H9 (cell line): ENCODE data around the gene FARS2. TPM values are rescaled to one million over a fixed set of nuclear protein-coding genes. Genes with fewer than 3 reads are reported as not detected.

Experiments
- DNase-seq: peaks from one replicate; pipeline ENCODE4 v3.0.0-alpha.2; 2017
- H2AFZ ChIP-seq: one replicate; pipeline ENCODE4 v1.6.1; 2013; ENCODE audit warnings: mild to moderate bottlenecking, low read length, control low read depth, moderate library complexity
- H2AK5ac ChIP-seq: 2 replicates; pipeline ENCODE4 v1.6.1; 2013; ENCODE audit warnings: low read length, control low read depth, mixed read lengths; ENCODE audit not compliant: insufficient read length
- H2BK120ac ChIP-seq: one replicate; pipeline ENCODE4 v1.6.1; 2013; ENCODE audit warnings: low read depth, mild to moderate bottlenecking, low read length, control low read depth, inconsistent platforms; ENCODE audit not compliant: poor library complexity, severe bottlenecking
- H2BK12ac ChIP-seq: 2 replicates; pipeline ENCODE4 v1.6.1; 2013; ENCODE audit warnings: low read length, control low read depth, mixed read lengths, low read depth; ENCODE audit not compliant: insufficient read length
- H2BK15ac ChIP-seq: 2 replicates; pipeline ENCODE4 v1.6.1; 2013; ENCODE audit warnings: low read depth, low read length, control low read depth
- H2BK20ac ChIP-seq: one replicate; pipeline ENCODE4 v1.6.1; 2013; ENCODE audit warnings: low read depth, mild to moderate bottlenecking, low read length, control low read depth, inconsistent platforms; ENCODE audit not compliant: poor library complexity, severe bottlenecking
- H2BK5ac ChIP-seq: 2 replicates; pipeline ENCODE4 v1.6.1; 2013; ENCODE audit warnings: low read length, control low read depth, mixed read lengths; ENCODE audit not compliant: insufficient read length
- H3K14ac ChIP-seq: 2 replicates; pipeline ENCODE4 v1.6.1; 2013; ENCODE audit warnings: low read length, control low read depth; ENCODE audit not compliant: insufficient read depth
- H3K18ac ChIP-seq: 2 replicates; pipeline ENCODE4 v1.6.1; 2013; ENCODE audit warnings: low read depth, mild to moderate bottlenecking, mixed read lengths, low read length, control low read depth; ENCODE audit not compliant: insufficient read length
- H3K23ac ChIP-seq: 2 replicates; pipeline ENCODE4 v1.6.1; 2013; ENCODE audit warnings: low read length, control low read depth, mixed read lengths, low read depth; ENCODE audit not compliant: insufficient read length
- H3K23me2 ChIP-seq: 2 replicates; pipeline ENCODE4 v1.6.1; 2013; ENCODE audit warnings: low read depth, mild to moderate bottlenecking, mixed read lengths, low read length, control low read depth; ENCODE audit not compliant: insufficient read length, poor library complexity, severe bottlenecking
- H3K27ac ChIP-seq: 2 replicates; pipeline ENCODE4 v1.5.1; 2013; ENCODE audit warnings: low read length, control low read depth, mixed read lengths, low read depth; ENCODE audit not compliant: insufficient read length
- H3K27me3 ChIP-seq: 2 replicates; pipeline ENCODE4 v1.6.1; 2013; ENCODE audit warnings: low read length, control low read depth, inconsistent platforms; ENCODE audit not compliant: insufficient read depth
- H3K4ac ChIP-seq: 2 replicates; pipeline ENCODE4 v1.6.1; 2013; ENCODE audit warnings: low read depth, mild to moderate bottlenecking, control low read depth, inconsistent platforms, low read length, moderate library complexity
- H3K4me1 ChIP-seq: 2 replicates; pipeline ENCODE4 v1.6.1; 2013; ENCODE audit warnings: low read length, control low read depth, inconsistent platforms; ENCODE audit not compliant: insufficient read depth
- H3K4me2 ChIP-seq: 2 replicates; pipeline ENCODE4 v1.6.1; 2013; ENCODE audit warnings: low read length, control low read depth, mixed read lengths; ENCODE audit not compliant: insufficient read length, insufficient read depth
- H3K56ac ChIP-seq: 2 replicates; pipeline ENCODE4 v1.6.1; 2013; ENCODE audit warnings: low read depth, mild to moderate bottlenecking, mixed read lengths, low read length, control low read depth; ENCODE audit not compliant: insufficient read length
- H3K79me1 ChIP-seq: 2 replicates; pipeline ENCODE4 v1.6.1; 2013; ENCODE audit warnings: low read depth, mild to moderate bottlenecking, moderate library complexity, low read length, control low read depth, inconsistent platforms; ENCODE audit not compliant: insufficient read depth, poor library complexity, severe bottlenecking
- H3K79me2 ChIP-seq: 2 replicates; pipeline ENCODE4 v1.6.1; 2013; ENCODE audit warnings: low read length, control low read depth, inconsistent platforms; ENCODE audit not compliant: insufficient read depth
- H3K9ac ChIP-seq: 2 replicates; pipeline ENCODE4 v1.6.1; 2013; ENCODE audit warnings: low read length, control low read depth, mixed read lengths; ENCODE audit not compliant: insufficient read length; ENCODE audit errors: extremely low read depth
- H3K9me3 ChIP-seq: one replicate; pipeline ENCODE4 v1.6.1; 2013; ENCODE audit warnings: low read depth, low read length, inconsistent platforms; ENCODE audit not compliant: control insufficient read depth
- H3T11ph ChIP-seq: one replicate; pipeline ENCODE4 v1.6.1; 2013; ENCODE audit warnings: mild to moderate bottlenecking, low read length, control low read depth, inconsistent platforms
- H4K20me1 ChIP-seq: one replicate; pipeline ENCODE4 v1.6.1; 2013; ENCODE audit not compliant: control insufficient read depth, insufficient read length, insufficient read depth
- H4K5ac ChIP-seq: 2 replicates; pipeline ENCODE4 v1.6.1; 2013; ENCODE audit warnings: low read depth, mild to moderate bottlenecking, mixed read lengths, low read length, control low read depth; ENCODE audit not compliant: insufficient read length
- H4K8ac ChIP-seq: replicated peaks from 2 replicates; pipeline ENCODE4 v1.6.1; 2013; ENCODE audit warnings: low read length, control low read depth, mixed read lengths, low read depth; ENCODE audit not compliant: insufficient read length
- H4K91ac ChIP-seq: 2 replicates; pipeline ENCODE4 v1.6.1; 2013; ENCODE audit warnings: low read depth, mild to moderate bottlenecking, moderate library complexity, mixed read lengths, low read length, control low read depth; ENCODE audit not compliant: insufficient read length
- H3K27ac Mint-ChIP-seq, 3 experiments: 2 replicates in 2 of 3; 3 replicates in 1 of 3; pipeline ENCODE4 v1.8.0; 2020 to 2021; ENCODE audit warnings: mixed read lengths in 3 of 3, mild to moderate bottlenecking in 1 of 3, moderate library complexity in 1 of 3
- H3K27me3 Mint-ChIP-seq: 2 replicates; pipeline ENCODE4 v1.8.0; 2021; ENCODE audit warnings: low read depth, mild to moderate bottlenecking, moderate library complexity, mixed read lengths
- H3K36me3 Mint-ChIP-seq, 3 experiments: 2 replicates in 2 of 3; 3 replicates in 1 of 3; pipeline ENCODE4 v1.8.0; 2020 to 2021; ENCODE audit warnings: low read depth in 3 of 3, mixed read lengths in 3 of 3; ENCODE audit not compliant: insufficient read depth in 1 of 3
- H3K4me1 Mint-ChIP-seq, 2 experiments: 2 replicates each; pipeline ENCODE4 v1.8.0; 2020; ENCODE audit warnings: mixed read lengths in 2 of 2
- H3K4me3 Mint-ChIP-seq, 2 experiments: 2 replicates in 1 of 2; 3 replicates in 1 of 2; pipeline ENCODE4 v1.8.0; 2020 to 2021; ENCODE audit warnings: mild to moderate bottlenecking in 2 of 2, mixed read lengths in 2 of 2, moderate library complexity in 1 of 2
- H3K9me3 Mint-ChIP-seq, 2 experiments: 2 replicates in 1 of 2; 3 replicates in 1 of 2; pipeline ENCODE4 v1.8.0; 2020; ENCODE audit warnings: mild to moderate bottlenecking in 2 of 2, mixed read lengths in 2 of 2, moderate library complexity in 1 of 2
- CTCF ChIP-seq: fragments of 200-600 bp; sonication (generic); conservative IDR thresholded peaks from 3 replicates; pipeline ENCODE4 v1.8.0; 2021; ENCODE audit warnings: antibody characterized with exemption, mild to moderate bottlenecking
- WGBS: extraction: QIAGEN DNeasy Blood & Tissue Kit; methylation state at CpG from one replicate; pipeline ENCODE4 v1.1.7; 2013; ENCODE audit warnings: missing lambda C conversion rate, low lambda C conversion rate, mixed read lengths; ENCODE audit not compliant: insufficient read length; ENCODE audit errors: extremely low coverage; 5-methylcytosine and 5-hydroxymethylcytosine counted together
- total RNA-seq: library from RNA; stranded (reverse); gene quantifications from 2 replicates; pipeline ENCODE4 v1.2.1, GENCODE V29; 2021

Gene FARS2
- total RNA-seq, 1 experiment from 2014 or later = 8.5 TPM

- Histone ChIP-seq H4K91ac (no peak overlapping the region), H4K20me1 (no peaks in the 10 kb centered on the region)
Observed at GRCh38 chr6:5525209-5525608, 263.9 kb downstream of the FARS2 start.

More at GRCh38 chr6:5525209-5525608, 263.9 kb downstream of the FARS2 start:
- Histone ChIP-seq H3K23ac (no peak overlapping the region), H3K18ac (no peak overlapping the region), H3T11ph (no peak overlapping the region), H2BK15ac (no peak overlapping the region), H2AK5ac (no peak overlapping the region), H3K23me2 (no peaks in the 10 kb centered on the region), H3K4me1 (peaks cover 6% of the 10 kb centered on the region; the same call in 1 of the 2 replicates), H4K8ac (no peak overlapping the region), H3K14ac (no peak overlapping the region), H3K4me2 (no peak overlapping the region), H3K9me3 (no peaks in the 10 kb centered on the region), H2BK20ac (no peak overlapping the region), H4K5ac (no peak overlapping the region), H2BK120ac (no peak overlapping the region), H3K79me1 (no peaks in the 10 kb centered on the region), H2AFZ (no peak overlapping the region), H3K9ac (no peak overlapping the region), H3K79me2 (no peaks in the 10 kb centered on the region), H3K27ac (no peak overlapping the region), H2BK12ac (no peak overlapping the region), H3K56ac (no peak overlapping the region), H3K27me3 (no peaks in the 10 kb centered on the region), H2BK5ac (no peak overlapping the region), H3K4ac (no peak overlapping the region)
- Mint-ChIP-seq H3K36me3 (no peaks in the 10 kb centered on the region), H3K4me1 (peaks cover 6 to 11% of the 10 kb centered on the region in 2 experiments), H3K27ac (no peak overlapping the region), H3K27me3 (no peaks in the 10 kb centered on the region), H3K4me3 (no peak overlapping the region), H3K9me3 (no peaks in the 10 kb centered on the region)
- no peak for TF ChIP-seq CTCF
- DNase-seq = no peak
- WGBS = no CpG with 5 or more reads among the region's 4 CpGs
